ENCODE data around the gene LMBR1. TPM values are rescaled to one million over a fixed set of nuclear protein-coding genes. Genes with fewer than 3 reads are reported as not detected.

LMBR1 gene
- total RNA-seq, 2 experiments from 2014 or later, result 42.7 to 50.6 TPM

- Mint-ChIP-seq H3K27ac (no peak overlapping the region), H3K36me3 (ENCODE audit: low read depth) (peaks cover 55% of the 10 kb centered on the region), H3K4me3 (no peak overlapping the region), H3K4me1 (ENCODE audit: low read depth) (no peaks in the 10 kb centered on the region), H3K9me3 (peaks cover 24% of the 10 kb centered on the region), H3K27me3 (no peaks in the 10 kb centered on the region)
- intact Hi-C loops (cut with micrococcal nuclease), result no loop called here
- POLR2A ChIA-PET, result no interaction called here
- DNase-seq (no peak), ATAC-seq (no peak)
- CTCF ChIA-PET, result no interaction called here
- TF ChIP-seq, protein P1, sequence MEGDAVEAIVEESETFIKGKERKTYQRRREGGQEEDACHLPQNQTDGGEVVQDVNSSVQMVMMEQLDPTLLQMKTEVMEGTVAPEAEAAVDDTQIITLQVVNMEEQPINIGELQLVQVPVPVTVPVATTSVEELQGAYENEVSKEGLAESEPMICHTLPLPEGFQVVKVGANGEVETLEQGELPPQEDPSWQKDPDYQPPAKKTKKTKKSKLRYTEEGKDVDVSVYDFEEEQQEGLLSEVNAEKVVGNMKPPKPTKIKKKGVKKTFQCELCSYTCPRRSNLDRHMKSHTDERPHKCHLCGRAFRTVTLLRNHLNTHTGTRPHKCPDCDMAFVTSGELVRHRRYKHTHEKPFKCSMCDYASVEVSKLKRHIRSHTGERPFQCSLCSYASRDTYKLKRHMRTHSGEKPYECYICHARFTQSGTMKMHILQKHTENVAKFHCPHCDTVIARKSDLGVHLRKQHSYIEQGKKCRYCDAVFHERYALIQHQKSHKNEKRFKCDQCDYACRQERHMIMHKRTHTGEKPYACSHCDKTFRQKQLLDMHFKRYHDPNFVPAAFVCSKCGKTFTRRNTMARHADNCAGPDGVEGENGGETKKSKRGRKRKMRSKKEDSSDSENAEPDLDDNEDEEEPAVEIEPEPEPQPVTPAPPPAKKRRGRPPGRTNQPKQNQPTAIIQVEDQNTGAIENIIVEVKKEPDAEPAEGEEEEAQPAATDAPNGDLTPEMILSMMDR (IDR thresholded peaks at IDR 0.05), result no peak
These were observed 153.4 kb downstream of the LMBR1 start for GRCh38 chr7:156739596-156739995.

DNA sequence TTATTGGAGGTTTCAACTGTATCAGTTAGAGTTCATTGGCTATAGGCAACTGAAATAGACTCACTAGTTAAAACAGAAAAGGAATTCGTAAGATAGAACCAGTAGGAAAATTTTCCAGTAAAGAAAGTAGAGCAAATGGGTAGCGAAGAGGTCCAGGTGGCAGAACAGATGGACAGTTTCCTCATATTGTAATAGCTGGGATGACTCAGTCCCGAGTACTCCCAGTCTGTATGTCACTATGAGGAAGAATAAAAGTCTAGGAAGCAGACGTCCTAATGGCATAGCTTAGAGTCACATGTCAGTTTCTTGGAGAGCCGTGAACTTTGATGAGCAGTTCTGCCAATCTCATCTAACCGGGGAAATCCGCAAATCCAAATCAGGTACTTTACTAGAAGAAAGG, 157.1 kb downstream of the LMBR1 start:
- intact Hi-C loops (cut with micrococcal nuclease), result no loop called here
- ATAC-seq, result no peak
- H3K9me3 Mint-ChIP-seq, result peaks cover 26% of the 10 kb centered on the region
- ChIA-PET POLR2A (interaction anchor here (0.6 to 0.9 kb wide), 2 partner anchors 10 to 1802 kb away, joined by 3 to 4 read pairs; no protein-coding TSS in a partner anchor), CTCF (no interaction called here)
- H3K27ac Mint-ChIP-seq, result no peak overlapping the region
- no peaks in the 10 kb centered on the region for H3K4me1 Mint-ChIP-seq (ENCODE audit: low read depth)
- no peaks in the 10 kb centered on the region for H3K27me3 Mint-ChIP-seq
- no peak for DNase-seq
- no peak overlapping the region for H3K4me3 Mint-ChIP-seq
- peaks cover 72% of the 10 kb centered on the region for H3K36me3 Mint-ChIP-seq (ENCODE audit: low read depth)
- TF ChIP-seq, protein P1 (IDR thresholded peaks at IDR 0.05), result no peak

DNA sequence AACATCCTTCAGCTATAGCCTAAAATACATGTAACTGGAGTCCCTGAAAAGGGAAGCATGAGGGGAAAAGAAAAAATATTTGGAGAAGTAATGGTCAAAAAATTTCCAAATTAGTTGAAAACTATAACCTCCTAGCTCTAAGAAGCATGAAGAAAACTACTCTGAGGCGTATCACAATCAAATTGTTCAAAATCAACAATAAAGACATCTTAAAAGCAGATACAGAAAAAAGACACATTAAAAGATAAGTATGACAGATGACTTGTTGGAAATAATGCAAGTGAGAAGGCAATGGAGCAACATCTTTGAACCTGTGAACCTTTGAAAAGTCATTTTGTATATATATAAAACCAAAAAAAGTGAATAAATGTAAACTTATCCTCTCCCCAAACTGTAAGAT, 159.3 kb downstream of the LMBR1 start:
- no peak for ATAC-seq
- POLR2A ChIA-PET, result no interaction called here
- TF ChIP-seq, protein P1 (IDR thresholded peaks at IDR 0.05), result no peak
- Mint-ChIP-seq H3K27me3 (no peaks in the 10 kb centered on the region), H3K4me3 (no peak overlapping the region), H3K9me3 (peaks cover 26% of the 10 kb centered on the region), H3K36me3 (ENCODE audit: low read depth) (peaks cover 74% of the 10 kb centered on the region), H3K4me1 (ENCODE audit: low read depth) (no peaks in the 10 kb centered on the region), H3K27ac (no peak overlapping the region)
- no peak for DNase-seq
- intact Hi-C loops (cut with micrococcal nuclease), result no loop called here
- CTCF ChIA-PET, result interaction anchor here (0.7 kb wide), 1 partner anchor 9 kb away, joined by 3 read pairs; no protein-coding TSS in a partner anchor

GRCh38 chr7:156732091-156732625, 160.8 kb downstream of the LMBR1 start:
- Mint-ChIP-seq H3K36me3 (ENCODE audit: low read depth) (peaks cover 66% of the 10 kb centered on the region), H3K9me3 (peaks cover 24% of the 10 kb centered on the region), H3K27ac (no peak overlapping the region), H3K4me1 (ENCODE audit: low read depth) (no peaks in the 10 kb centered on the region), H3K4me3 (no peak overlapping the region), H3K27me3 (no peaks in the 10 kb centered on the region)
- TF ChIP-seq, protein P1 (IDR thresholded peaks at IDR 0.05), result no peak
- CTCF ChIA-PET, result no interaction called here
- intact Hi-C loops (cut with micrococcal nuclease), result no loop called here
- ATAC-seq (no peak), DNase-seq (no peak)
- POLR2A ChIA-PET, result no interaction called here

DNA sequence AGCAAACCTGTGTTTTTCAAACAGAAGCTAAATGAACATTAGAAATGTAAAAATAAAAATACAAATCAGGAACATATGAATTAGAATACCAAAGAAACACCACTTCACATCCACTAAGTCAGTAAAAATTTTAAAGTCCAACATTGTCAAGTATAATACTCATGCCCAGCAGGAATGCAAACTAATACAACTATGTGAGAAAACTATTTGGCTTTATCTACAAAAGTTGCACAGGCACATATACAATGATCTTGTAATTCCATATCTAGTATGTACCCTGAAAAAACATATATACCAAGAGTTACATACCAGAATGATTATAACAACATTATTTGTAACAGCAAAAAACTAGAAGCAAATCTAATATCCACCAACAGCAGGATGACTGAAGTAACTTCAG, 161.3 kb downstream of the LMBR1 start:
- H3K9me3 Mint-ChIP-seq, result peaks cover 22% of the 10 kb centered on the region
- no peak for DNase-seq
- H3K27me3 Mint-ChIP-seq, result no peaks in the 10 kb centered on the region
- ChIA-PET CTCF (interaction anchor here (1.0 kb wide), 1 partner anchor 44 kb away, joined by 3 read pairs; no protein-coding TSS in a partner anchor), POLR2A (no interaction called here)
- no peak overlapping the region for H3K27ac Mint-ChIP-seq
- no peak for ATAC-seq
- no peaks in the 10 kb centered on the region for H3K4me1 Mint-ChIP-seq (ENCODE audit: low read depth)
- peaks cover 63% of the 10 kb centered on the region for H3K36me3 Mint-ChIP-seq (ENCODE audit: low read depth)
- H3K4me3 Mint-ChIP-seq, result no peak overlapping the region
- TF ChIP-seq, protein P1 (IDR thresholded peaks at IDR 0.05), result no peak
- intact Hi-C loops (cut with micrococcal nuclease), result no loop called here
